ENCODE data around the gene FABP2.

DNA sequence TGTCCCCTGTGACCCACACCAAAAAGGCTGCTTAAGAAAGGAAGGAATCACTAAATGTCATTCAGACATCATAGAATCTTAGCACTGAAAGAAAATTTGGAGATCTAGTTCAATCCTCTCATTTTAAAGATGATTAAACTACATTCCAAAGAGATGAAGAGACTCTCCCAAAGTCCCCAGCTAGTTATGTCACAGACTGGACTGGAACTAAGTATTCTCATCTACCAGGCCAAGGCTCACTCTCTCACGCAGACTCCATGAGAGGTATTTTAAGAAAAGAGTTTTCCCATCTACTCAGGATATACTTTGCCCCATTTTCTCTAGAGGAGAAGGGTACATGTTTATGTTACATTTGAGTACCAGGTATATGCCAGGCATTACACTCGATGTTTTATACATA lies 6.9 kb downstream of the FABP2 start:
- TF ChIP-seq, protein P1, sequence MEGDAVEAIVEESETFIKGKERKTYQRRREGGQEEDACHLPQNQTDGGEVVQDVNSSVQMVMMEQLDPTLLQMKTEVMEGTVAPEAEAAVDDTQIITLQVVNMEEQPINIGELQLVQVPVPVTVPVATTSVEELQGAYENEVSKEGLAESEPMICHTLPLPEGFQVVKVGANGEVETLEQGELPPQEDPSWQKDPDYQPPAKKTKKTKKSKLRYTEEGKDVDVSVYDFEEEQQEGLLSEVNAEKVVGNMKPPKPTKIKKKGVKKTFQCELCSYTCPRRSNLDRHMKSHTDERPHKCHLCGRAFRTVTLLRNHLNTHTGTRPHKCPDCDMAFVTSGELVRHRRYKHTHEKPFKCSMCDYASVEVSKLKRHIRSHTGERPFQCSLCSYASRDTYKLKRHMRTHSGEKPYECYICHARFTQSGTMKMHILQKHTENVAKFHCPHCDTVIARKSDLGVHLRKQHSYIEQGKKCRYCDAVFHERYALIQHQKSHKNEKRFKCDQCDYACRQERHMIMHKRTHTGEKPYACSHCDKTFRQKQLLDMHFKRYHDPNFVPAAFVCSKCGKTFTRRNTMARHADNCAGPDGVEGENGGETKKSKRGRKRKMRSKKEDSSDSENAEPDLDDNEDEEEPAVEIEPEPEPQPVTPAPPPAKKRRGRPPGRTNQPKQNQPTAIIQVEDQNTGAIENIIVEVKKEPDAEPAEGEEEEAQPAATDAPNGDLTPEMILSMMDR (IDR thresholded peaks at IDR 0.05), result no peak
- TF ChIP-seq POLR2A (IDR thresholded peaks at IDR 0.05) (no peak), POLR2AphosphoS5 (IDR thresholded peaks at IDR 0.05) (no peak), EP300 (IDR thresholded peaks at IDR 0.05) (no peak)

Measured in suprapubic skin (tissue), 4 donors.